ENCODE data around the gene CDH26. TPM values are rescaled to one million over a fixed set of nuclear protein-coding genes. Genes with fewer than 3 reads are reported as not detected.

CDH26 gene
- total and polyA plus RNA-seq, 2 donors (not counting 1 experiment from before 2014, with no cell fraction given): 1.8 to 2.3 TPM

- CTCF ChIA-PET: interaction anchor here (1.0 to 1.3 kb wide), 3 partner anchors 9 to 25 kb away, joined by 3 to 4 read pairs (median 4); no protein-coding TSS in a partner anchor
- H3K4me2 ChIP-seq (replicated peaks; ENCODE audit: low read depth, low read length, poor library complexity, severe bottlenecking): no peak overlapping the region
- Mint-ChIP-seq H3K27me3 (no peaks in the 10 kb centered on the region), H3K4me3 (no peak overlapping the region), H3K27ac (no peak overlapping the region), H3K9me3 (ENCODE audit: insufficient read depth) (no peaks in the 10 kb centered on the region), H3K4me1 (no peaks in the 10 kb centered on the region)
- H2AFZ ChIP-seq (ENCODE audit: insufficient read depth, low read depth, low read length, poor library complexity, severe bottlenecking): no peak overlapping the region
- H3K4me1 ChIP-seq (ENCODE audit: control insufficient read depth in 2 of 2, insufficient read depth in 2 of 2, low read length in 2 of 2): no peaks in the 10 kb centered on the region
- H3K9ac ChIP-seq (ENCODE audit: low read length): no peak overlapping the region
- TF ChIP-seq CTCF (IDR thresholded peaks at IDR 0.05) (no peak), EZH2 (IDR thresholded peaks at IDR 0.05; ENCODE audit: borderline replicate concordance, insufficient read depth, low read depth, low read length, poor library complexity, severe bottlenecking) (no peak)
- intact Hi-C loops (cut with micrococcal nuclease): no loop called here
- no peaks in the 10 kb centered on the region for H4K20me1 ChIP-seq (ENCODE audit: control insufficient read depth, insufficient read depth, low read length, poor library complexity, severe bottlenecking)
- 96% methylated on average over 4 of the region's 4 CpGs for WGBS (ENCODE audit: insufficient coverage)
- no peak overlapping the region for H3K27ac ChIP-seq (ENCODE audit: low read length in 2 of 2)
- H3K4me3 ChIP-seq (ENCODE audit: control extremely low read depth in 1 of 5, extremely low read depth in 1 of 5, insufficient read depth in 1 of 5, low read depth in 2 of 5, low read length in 4 of 5): no peak overlapping the region
- H3K27me3 ChIP-seq (replicated peaks in 1 of 4; ENCODE audit: control extremely low read depth in 1 of 4, control insufficient read depth in 3 of 4, insufficient read depth in 4 of 4, low read length in 3 of 4): no peaks in the 10 kb centered on the region
- no peaks in the 10 kb centered on the region for H3K9me3 ChIP-seq (ENCODE audit: control extremely low read depth in 1 of 3, control insufficient read depth in 2 of 3, insufficient read depth in 1 of 3, low read length in 2 of 3)
- POLR2A ChIA-PET: no interaction called here
- no peak for DNase-seq
- H3K79me2 ChIP-seq (ENCODE audit: control insufficient read depth, insufficient read depth, low read length): no peaks in the 10 kb centered on the region
- H3K36me3 ChIP-seq (replicated peaks in 1 of 2; ENCODE audit: control extremely low read depth in 1 of 2, control insufficient read depth in 1 of 2, extremely low read depth in 1 of 2, insufficient read depth in 2 of 2, low read length in 1 of 2): no peaks in the 10 kb centered on the region
- ATAC-seq (ENCODE audit: low read depth): no peak
Observed at GRCh38 chr20:59958626-59959025, 403 bp downstream of the CDH26 start.

- Histone ChIP-seq H3K9me3 (ENCODE audit: control extremely low read depth in 1 of 3, control insufficient read depth in 2 of 3, insufficient read depth in 1 of 3, low read length in 2 of 3) (no peaks in the 10 kb centered on the region), H3K4me1 (ENCODE audit: control insufficient read depth in 2 of 2, insufficient read depth in 2 of 2, low read length in 2 of 2) (no peaks in the 10 kb centered on the region), H3K27ac (ENCODE audit: low read length in 2 of 2) (no peak overlapping the region), H3K4me3 (ENCODE audit: control extremely low read depth in 1 of 5, extremely low read depth in 1 of 5, insufficient read depth in 1 of 5, low read depth in 2 of 5, low read length in 4 of 5) (no peak overlapping the region), H4K20me1 (ENCODE audit: control insufficient read depth, insufficient read depth, low read length, poor library complexity, severe bottlenecking) (no peaks in the 10 kb centered on the region), H2AFZ (ENCODE audit: insufficient read depth, low read depth, low read length, poor library complexity, severe bottlenecking) (no peak overlapping the region), H3K27me3 (replicated peaks in 1 of 4; ENCODE audit: control extremely low read depth in 1 of 4, control insufficient read depth in 3 of 4, insufficient read depth in 4 of 4, low read length in 3 of 4) (no peaks in the 10 kb centered on the region), H3K36me3 (replicated peaks in 1 of 2; ENCODE audit: control extremely low read depth in 1 of 2, control insufficient read depth in 1 of 2, extremely low read depth in 1 of 2, insufficient read depth in 2 of 2, low read length in 1 of 2) (no peaks in the 10 kb centered on the region), H3K4me2 (replicated peaks; ENCODE audit: low read depth, low read length, poor library complexity, severe bottlenecking) (no peak overlapping the region), H3K9ac (ENCODE audit: low read length) (no peak overlapping the region), H3K79me2 (ENCODE audit: control insufficient read depth, insufficient read depth, low read length) (no peaks in the 10 kb centered on the region)
- POLR2A ChIA-PET: no interaction called here
- TF ChIP-seq CTCF (IDR thresholded peaks at IDR 0.05) (no peak), EZH2 (IDR thresholded peaks at IDR 0.05; ENCODE audit: borderline replicate concordance, insufficient read depth, low read depth, low read length, poor library complexity, severe bottlenecking) (no peak)
- Mint-ChIP-seq H3K27ac (no peak overlapping the region), H3K4me3 (no peak overlapping the region), H3K9me3 (ENCODE audit: insufficient read depth) (no peaks in the 10 kb centered on the region), H3K4me1 (no peaks in the 10 kb centered on the region), H3K27me3 (no peaks in the 10 kb centered on the region)
- intact Hi-C loops (cut with micrococcal nuclease): no loop called here
- ATAC-seq (ENCODE audit: low read depth) (no peak), DNase-seq (no peak)
- 100% methylated on average over 2 of the region's 2 CpGs for WGBS (ENCODE audit: insufficient coverage)
- CTCF ChIA-PET: no interaction called here
Observed at GRCh38 chr20:59961423-59961822, 3.2 kb downstream of the CDH26 start.

Measured in B cell (primary cell).